H9 (cell line): ENCODE results near the gene ZNF793. TPM values are rescaled to one million over a fixed set of nuclear protein-coding genes. Genes with fewer than 3 reads are reported as not detected.

ENCODE experiments used
- DNase-seq: peaks from one replicate; pipeline ENCODE4 v3.0.0-alpha.2; 2017
- H2AFZ ChIP-seq: one replicate; pipeline ENCODE4 v1.6.1; 2013; ENCODE audit warnings: mild to moderate bottlenecking, low read length, control low read depth, moderate library complexity
- H2AK5ac ChIP-seq: 2 replicates; pipeline ENCODE4 v1.6.1; 2013; ENCODE audit warnings: low read length, control low read depth, mixed read lengths; ENCODE audit not compliant: insufficient read length
- H2BK120ac ChIP-seq: one replicate; pipeline ENCODE4 v1.6.1; 2013; ENCODE audit warnings: low read depth, mild to moderate bottlenecking, low read length, control low read depth, inconsistent platforms; ENCODE audit not compliant: poor library complexity, severe bottlenecking
- H2BK12ac ChIP-seq: 2 replicates; pipeline ENCODE4 v1.6.1; 2013; ENCODE audit warnings: low read length, control low read depth, mixed read lengths, low read depth; ENCODE audit not compliant: insufficient read length
- H2BK15ac ChIP-seq: 2 replicates; pipeline ENCODE4 v1.6.1; 2013; ENCODE audit warnings: low read depth, low read length, control low read depth
- H2BK20ac ChIP-seq: one replicate; pipeline ENCODE4 v1.6.1; 2013; ENCODE audit warnings: low read depth, mild to moderate bottlenecking, low read length, control low read depth, inconsistent platforms; ENCODE audit not compliant: poor library complexity, severe bottlenecking
- H2BK5ac ChIP-seq: 2 replicates; pipeline ENCODE4 v1.6.1; 2013; ENCODE audit warnings: low read length, control low read depth, mixed read lengths; ENCODE audit not compliant: insufficient read length
- H3K14ac ChIP-seq: 2 replicates; pipeline ENCODE4 v1.6.1; 2013; ENCODE audit warnings: low read length, control low read depth; ENCODE audit not compliant: insufficient read depth
- H3K18ac ChIP-seq: 2 replicates; pipeline ENCODE4 v1.6.1; 2013; ENCODE audit warnings: low read depth, mild to moderate bottlenecking, mixed read lengths, low read length, control low read depth; ENCODE audit not compliant: insufficient read length
- H3K23ac ChIP-seq: 2 replicates; pipeline ENCODE4 v1.6.1; 2013; ENCODE audit warnings: low read length, control low read depth, mixed read lengths, low read depth; ENCODE audit not compliant: insufficient read length
- H3K23me2 ChIP-seq: 2 replicates; pipeline ENCODE4 v1.6.1; 2013; ENCODE audit warnings: low read depth, mild to moderate bottlenecking, mixed read lengths, low read length, control low read depth; ENCODE audit not compliant: insufficient read length, poor library complexity, severe bottlenecking
- H3K27ac ChIP-seq: 2 replicates; pipeline ENCODE4 v1.5.1; 2013; ENCODE audit warnings: low read length, control low read depth, mixed read lengths, low read depth; ENCODE audit not compliant: insufficient read length
- H3K27me3 ChIP-seq: 2 replicates; pipeline ENCODE4 v1.6.1; 2013; ENCODE audit warnings: low read length, control low read depth, inconsistent platforms; ENCODE audit not compliant: insufficient read depth
- H3K4ac ChIP-seq: 2 replicates; pipeline ENCODE4 v1.6.1; 2013; ENCODE audit warnings: low read depth, mild to moderate bottlenecking, control low read depth, inconsistent platforms, low read length, moderate library complexity
- H3K4me1 ChIP-seq: 2 replicates; pipeline ENCODE4 v1.6.1; 2013; ENCODE audit warnings: low read length, control low read depth, inconsistent platforms; ENCODE audit not compliant: insufficient read depth
- H3K4me2 ChIP-seq: 2 replicates; pipeline ENCODE4 v1.6.1; 2013; ENCODE audit warnings: low read length, control low read depth, mixed read lengths; ENCODE audit not compliant: insufficient read length, insufficient read depth
- H3K56ac ChIP-seq: 2 replicates; pipeline ENCODE4 v1.6.1; 2013; ENCODE audit warnings: low read depth, mild to moderate bottlenecking, mixed read lengths, low read length, control low read depth; ENCODE audit not compliant: insufficient read length
- H3K79me1 ChIP-seq: 2 replicates; pipeline ENCODE4 v1.6.1; 2013; ENCODE audit warnings: low read depth, mild to moderate bottlenecking, moderate library complexity, low read length, control low read depth, inconsistent platforms; ENCODE audit not compliant: insufficient read depth, poor library complexity, severe bottlenecking
- H3K79me2 ChIP-seq: 2 replicates; pipeline ENCODE4 v1.6.1; 2013; ENCODE audit warnings: low read length, control low read depth, inconsistent platforms; ENCODE audit not compliant: insufficient read depth
- H3K9ac ChIP-seq: 2 replicates; pipeline ENCODE4 v1.6.1; 2013; ENCODE audit warnings: low read length, control low read depth, mixed read lengths; ENCODE audit not compliant: insufficient read length; ENCODE audit errors: extremely low read depth
- H3K9me3 ChIP-seq: one replicate; pipeline ENCODE4 v1.6.1; 2013; ENCODE audit warnings: low read depth, low read length, inconsistent platforms; ENCODE audit not compliant: control insufficient read depth
- H3T11ph ChIP-seq: one replicate; pipeline ENCODE4 v1.6.1; 2013; ENCODE audit warnings: mild to moderate bottlenecking, low read length, control low read depth, inconsistent platforms
- H4K20me1 ChIP-seq: one replicate; pipeline ENCODE4 v1.6.1; 2013; ENCODE audit not compliant: control insufficient read depth, insufficient read length, insufficient read depth
- H4K5ac ChIP-seq: 2 replicates; pipeline ENCODE4 v1.6.1; 2013; ENCODE audit warnings: low read depth, mild to moderate bottlenecking, mixed read lengths, low read length, control low read depth; ENCODE audit not compliant: insufficient read length
- H4K8ac ChIP-seq: replicated peaks from 2 replicates; pipeline ENCODE4 v1.6.1; 2013; ENCODE audit warnings: low read length, control low read depth, mixed read lengths, low read depth; ENCODE audit not compliant: insufficient read length
- H4K91ac ChIP-seq: 2 replicates; pipeline ENCODE4 v1.6.1; 2013; ENCODE audit warnings: low read depth, mild to moderate bottlenecking, moderate library complexity, mixed read lengths, low read length, control low read depth; ENCODE audit not compliant: insufficient read length
- H3K27ac Mint-ChIP-seq, 3 experiments: 2 replicates in 2 of 3; 3 replicates in 1 of 3; pipeline ENCODE4 v1.8.0; 2020 to 2021; ENCODE audit warnings: mixed read lengths in 3 of 3, mild to moderate bottlenecking in 1 of 3, moderate library complexity in 1 of 3
- H3K27me3 Mint-ChIP-seq: 2 replicates; pipeline ENCODE4 v1.8.0; 2021; ENCODE audit warnings: low read depth, mild to moderate bottlenecking, moderate library complexity, mixed read lengths
- H3K36me3 Mint-ChIP-seq, 3 experiments: 2 replicates in 2 of 3; 3 replicates in 1 of 3; pipeline ENCODE4 v1.8.0; 2020 to 2021; ENCODE audit warnings: low read depth in 3 of 3, mixed read lengths in 3 of 3; ENCODE audit not compliant: insufficient read depth in 1 of 3
- H3K4me1 Mint-ChIP-seq, 2 experiments: 2 replicates each; pipeline ENCODE4 v1.8.0; 2020; ENCODE audit warnings: mixed read lengths in 2 of 2
- H3K4me3 Mint-ChIP-seq, 2 experiments: 2 replicates in 1 of 2; 3 replicates in 1 of 2; pipeline ENCODE4 v1.8.0; 2020 to 2021; ENCODE audit warnings: mild to moderate bottlenecking in 2 of 2, mixed read lengths in 2 of 2, moderate library complexity in 1 of 2
- H3K9me3 Mint-ChIP-seq, 2 experiments: 2 replicates in 1 of 2; 3 replicates in 1 of 2; pipeline ENCODE4 v1.8.0; 2020; ENCODE audit warnings: mild to moderate bottlenecking in 2 of 2, mixed read lengths in 2 of 2, moderate library complexity in 1 of 2
- WGBS: extraction: QIAGEN DNeasy Blood & Tissue Kit; methylation state at CpG from one replicate; pipeline ENCODE4 v1.1.7; 2013; ENCODE audit warnings: missing lambda C conversion rate, low lambda C conversion rate, mixed read lengths; ENCODE audit not compliant: insufficient read length; ENCODE audit errors: extremely low coverage; 5-methylcytosine and 5-hydroxymethylcytosine counted together
- total RNA-seq: library from RNA; stranded (reverse); gene quantifications from 2 replicates; pipeline ENCODE4 v1.2.1, GENCODE V29; 2021
- TF ChIP-seq, protein P1 (sequence below): fragments of 200-600 bp; sonication (generic); conservative IDR thresholded peaks from 3 replicates; pipeline ENCODE4 v1.8.0; 2021; ENCODE audit warnings: antibody characterized with exemption, mild to moderate bottlenecking

ZNF793 gene
- total RNA-seq, 1 experiment from 2014 or later: 17.1 TPM

DNA sequence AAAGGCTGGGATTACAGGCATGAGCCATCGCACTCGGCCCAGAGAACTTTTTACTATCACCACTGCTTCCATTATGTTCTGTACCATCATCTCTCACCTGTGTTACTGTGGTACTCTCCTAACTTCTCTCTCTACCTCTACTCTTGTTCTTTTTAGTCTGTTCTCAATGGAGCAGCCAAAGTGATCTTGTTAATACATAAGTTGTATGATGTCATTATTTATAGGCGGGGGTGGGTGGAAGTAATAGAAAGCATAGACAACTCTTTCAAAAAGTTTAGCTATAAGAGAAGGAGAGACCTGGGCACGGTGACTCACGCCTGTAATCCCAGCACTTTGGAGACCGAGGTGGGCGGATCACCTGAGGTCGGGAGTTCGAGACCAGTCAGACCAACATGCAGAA, 34.6 kb upstream of the ZNF793 start:
- Mint-ChIP-seq H3K36me3 (peaks cover 20 to 25% (median 25%) of the 10 kb centered on the region in 3 experiments), H3K4me1 (peaks cover 13 to 19% of the 10 kb centered on the region in 2 experiments), H3K9me3 (peaks cover 13 to 21% of the 10 kb centered on the region in 2 experiments), H3K27me3 (no peaks in the 10 kb centered on the region), H3K27ac (no peak overlapping the region), H3K4me3 (no peak overlapping the region)
- no peak overlapping the region for H3K18ac ChIP-seq
- H4K5ac ChIP-seq: no peak overlapping the region
- H2AK5ac ChIP-seq: no peak overlapping the region
- H3K14ac ChIP-seq: no peak overlapping the region
- no peaks in the 10 kb centered on the region for H4K20me1 ChIP-seq
- H4K91ac ChIP-seq: no peak overlapping the region
- TF ChIP-seq, protein P1, sequence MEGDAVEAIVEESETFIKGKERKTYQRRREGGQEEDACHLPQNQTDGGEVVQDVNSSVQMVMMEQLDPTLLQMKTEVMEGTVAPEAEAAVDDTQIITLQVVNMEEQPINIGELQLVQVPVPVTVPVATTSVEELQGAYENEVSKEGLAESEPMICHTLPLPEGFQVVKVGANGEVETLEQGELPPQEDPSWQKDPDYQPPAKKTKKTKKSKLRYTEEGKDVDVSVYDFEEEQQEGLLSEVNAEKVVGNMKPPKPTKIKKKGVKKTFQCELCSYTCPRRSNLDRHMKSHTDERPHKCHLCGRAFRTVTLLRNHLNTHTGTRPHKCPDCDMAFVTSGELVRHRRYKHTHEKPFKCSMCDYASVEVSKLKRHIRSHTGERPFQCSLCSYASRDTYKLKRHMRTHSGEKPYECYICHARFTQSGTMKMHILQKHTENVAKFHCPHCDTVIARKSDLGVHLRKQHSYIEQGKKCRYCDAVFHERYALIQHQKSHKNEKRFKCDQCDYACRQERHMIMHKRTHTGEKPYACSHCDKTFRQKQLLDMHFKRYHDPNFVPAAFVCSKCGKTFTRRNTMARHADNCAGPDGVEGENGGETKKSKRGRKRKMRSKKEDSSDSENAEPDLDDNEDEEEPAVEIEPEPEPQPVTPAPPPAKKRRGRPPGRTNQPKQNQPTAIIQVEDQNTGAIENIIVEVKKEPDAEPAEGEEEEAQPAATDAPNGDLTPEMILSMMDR: no peak
- H3K23ac ChIP-seq: no peak overlapping the region
- DNase-seq: no peak
- H2BK15ac ChIP-seq: no peak overlapping the region
- no peak overlapping the region for H2BK20ac ChIP-seq
- H3K4ac ChIP-seq: no peak overlapping the region
- no CpG with 5 or more reads among the region's 9 CpGs for WGBS
- no peaks in the 10 kb centered on the region for H3K79me2 ChIP-seq
- no peak overlapping the region for H2AFZ ChIP-seq
- no peak overlapping the region for H3K9ac ChIP-seq
- no peaks in the 10 kb centered on the region for H3K4me1 ChIP-seq
- no peak overlapping the region for H4K8ac ChIP-seq
- H2BK120ac ChIP-seq: no peak overlapping the region
- H2BK5ac ChIP-seq: no peak overlapping the region
- no peak overlapping the region for H2BK12ac ChIP-seq
- no peaks in the 10 kb centered on the region for H3K27me3 ChIP-seq
- no peak overlapping the region for H3K56ac ChIP-seq
- H3T11ph ChIP-seq: no peak overlapping the region
- peaks cover 10% of the 10 kb centered on the region for H3K23me2 ChIP-seq
- peaks cover 11% of the 10 kb centered on the region for H3K9me3 ChIP-seq
- no peak overlapping the region for H3K4me2 ChIP-seq
- H3K79me1 ChIP-seq: no peaks in the 10 kb centered on the region
- H3K27ac ChIP-seq: no peak overlapping the region
